HG03521 (cell line): ENCODE results near the gene CACNA1C.

Experiments
- ATAC-seq: cut with Tn5 transposase; IDR thresholded peaks from one replicate; pipeline ENCODE4 v1.9.1; 2021; ENCODE audit warnings: mild to moderate bottlenecking, moderate library complexity; ENCODE audit not compliant: unreplicated experiment

CACNA1C gene

GRCh38 chr12:2380946-2381345, 328.2 kb downstream of the CACNA1C start:
- ATAC-seq, result no peak

DNA sequence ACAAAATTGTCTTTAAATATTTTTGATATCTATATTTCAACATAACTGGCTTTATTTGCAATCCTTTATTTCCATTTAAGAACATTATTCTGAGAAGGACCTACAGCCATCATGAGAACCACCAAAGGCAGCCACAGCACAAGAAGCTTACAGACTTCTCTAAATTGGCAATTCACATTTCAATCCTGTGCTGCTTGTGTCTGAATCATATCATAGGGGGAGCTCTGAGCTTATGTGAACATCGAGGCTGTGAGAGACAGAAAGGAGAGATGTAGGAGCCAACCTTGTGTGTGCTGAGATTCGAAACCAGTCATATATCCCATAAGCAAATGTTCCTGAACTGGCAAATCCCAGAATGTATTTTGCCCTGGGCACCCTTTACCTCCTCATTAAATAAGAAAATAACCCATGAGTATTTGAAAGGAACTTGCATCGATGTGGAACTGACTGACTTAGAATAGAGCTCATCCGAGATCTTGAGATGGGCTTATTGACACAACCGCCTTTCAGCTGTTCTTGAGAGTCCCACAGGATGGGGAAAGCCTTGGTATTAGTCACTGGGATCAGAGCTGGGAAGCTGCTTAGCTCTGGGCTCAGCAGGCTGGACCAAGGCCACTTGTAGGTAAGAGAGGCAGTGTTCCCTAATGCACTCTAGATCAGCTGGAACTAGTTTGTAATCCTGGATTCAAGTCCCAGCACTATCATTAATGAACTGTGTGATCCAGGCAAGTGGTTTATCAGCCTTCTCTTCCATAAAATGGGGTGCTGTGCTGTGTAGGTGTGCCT, 329.8 kb downstream of the CACNA1C start:
- no peak for ATAC-seq

- ATAC-seq, result no peak
Measured at GRCh38 chr12:2383325-2384028, 330.7 kb downstream of the CACNA1C start.

GRCh38 chr12:2384029-2384386, 331.2 kb downstream of the CACNA1C start:
- no peak for ATAC-seq

- no peak for ATAC-seq
Measured at GRCh38 chr12:2384533-2385351, 332.0 kb downstream of the CACNA1C start.

DNA sequence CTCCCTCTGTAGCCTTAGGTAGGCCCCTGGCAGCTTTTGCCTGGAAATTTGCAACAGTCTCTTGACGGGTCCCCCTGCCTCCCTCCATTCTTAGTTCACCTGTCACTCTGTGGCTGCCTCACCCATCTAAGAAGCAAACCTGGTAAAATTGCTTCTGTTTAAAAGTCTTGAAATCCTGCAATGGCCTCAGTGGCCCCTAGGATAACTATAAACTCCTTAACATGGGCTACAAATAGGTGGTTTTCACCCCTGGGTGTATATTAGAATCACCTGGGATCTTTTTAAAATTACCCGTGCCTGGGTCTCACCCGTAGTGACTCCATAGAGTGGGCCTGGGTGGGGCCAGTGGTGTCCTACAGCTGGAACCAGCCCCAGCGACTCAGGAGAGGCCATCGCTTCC, 332.7 kb downstream of the CACNA1C start:
- no peak for ATAC-seq

GRCh38 chr12:2386566-2386965, 333.8 kb downstream of the CACNA1C start:
- no peak for ATAC-seq

- ATAC-seq, result peak; percentile 56
Measured at GRCh38 chr12:2387103-2387834, 334.5 kb downstream of the CACNA1C start.

- no peak for ATAC-seq
Measured at GRCh38 chr12:2389079-2389790, 336.4 kb downstream of the CACNA1C start.

DNA sequence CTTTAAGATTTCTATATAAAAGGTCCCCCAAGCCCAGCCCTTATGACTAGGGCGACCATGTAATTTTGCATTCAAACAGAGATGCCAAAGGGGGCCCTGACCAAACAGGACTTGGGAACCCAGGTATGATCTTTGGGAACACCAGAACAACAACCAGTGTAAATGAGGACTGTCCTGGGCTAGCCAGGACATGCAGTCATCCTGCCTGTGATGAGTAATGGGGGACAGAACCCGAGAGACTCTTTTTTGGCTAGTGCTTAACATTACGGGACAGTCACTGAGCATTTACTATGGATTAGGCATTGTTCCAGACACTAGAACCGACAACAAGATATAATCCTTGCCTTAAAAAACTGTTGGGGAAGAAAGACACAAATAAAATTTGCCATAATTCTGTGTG, 337.3 kb downstream of the CACNA1C start:
- ATAC-seq, result no peak

DNA sequence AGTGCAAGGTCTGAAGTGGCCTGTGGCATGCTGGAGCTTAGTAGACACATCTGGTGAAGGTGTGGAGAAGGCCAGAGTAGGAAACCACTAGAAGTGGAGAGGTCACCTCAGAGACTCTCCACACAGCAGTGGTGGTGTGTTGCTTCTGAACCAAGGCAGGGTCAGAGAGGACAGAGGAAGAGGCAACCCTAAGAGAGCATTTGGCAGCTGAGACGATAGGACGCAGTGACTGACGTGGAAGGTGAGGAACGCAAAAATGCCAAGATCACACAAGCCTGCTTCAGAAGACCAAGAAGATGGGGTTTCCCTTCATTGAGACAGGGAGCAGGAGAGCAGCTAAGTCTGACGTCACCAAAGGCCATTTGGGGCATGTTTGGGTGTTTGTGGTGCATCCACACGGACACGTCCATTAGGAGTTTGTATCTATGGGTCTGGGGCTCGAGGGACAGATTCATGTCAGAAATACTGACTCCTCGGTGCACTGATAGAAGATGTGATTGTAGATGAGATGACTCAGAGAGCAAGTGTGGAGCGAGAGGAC, 338.1 kb downstream of the CACNA1C start:
- no peak for ATAC-seq

DNA sequence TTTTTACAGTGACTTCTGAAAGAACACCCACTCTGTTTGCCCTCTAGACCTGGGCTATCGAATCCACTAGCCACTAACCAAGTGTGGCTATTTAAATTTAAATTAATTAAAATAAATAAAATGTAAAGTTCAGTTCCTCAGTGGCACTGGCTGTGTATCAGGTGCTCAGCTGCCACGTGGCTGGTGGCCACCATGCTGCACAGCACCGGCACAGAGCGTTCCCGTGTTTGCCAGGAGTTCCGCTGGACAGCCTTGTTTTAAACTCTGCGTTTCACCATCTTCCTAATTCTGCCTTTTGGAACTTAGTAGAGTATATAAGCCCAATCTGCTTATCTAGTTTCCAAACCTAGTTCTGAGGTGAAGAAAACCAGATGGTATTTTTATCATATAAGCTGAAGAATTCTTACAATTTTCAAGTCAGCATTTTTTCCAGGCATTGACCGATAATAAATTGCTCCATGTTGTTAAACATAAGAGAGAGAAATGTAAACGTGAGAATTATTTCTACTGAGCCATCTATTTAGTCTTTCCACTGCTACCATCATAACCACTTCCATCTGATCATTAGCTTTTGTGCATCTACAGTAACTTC, 339.0 kb downstream of the CACNA1C start:
- ATAC-seq, result no peak

- ATAC-seq, result no peak
Measured at GRCh38 chr12:2393016-2393415, 340.2 kb downstream of the CACNA1C start.

GRCh38 chr12:2393996-2394395, 341.2 kb downstream of the CACNA1C start:
- no peak for ATAC-seq

DNA sequence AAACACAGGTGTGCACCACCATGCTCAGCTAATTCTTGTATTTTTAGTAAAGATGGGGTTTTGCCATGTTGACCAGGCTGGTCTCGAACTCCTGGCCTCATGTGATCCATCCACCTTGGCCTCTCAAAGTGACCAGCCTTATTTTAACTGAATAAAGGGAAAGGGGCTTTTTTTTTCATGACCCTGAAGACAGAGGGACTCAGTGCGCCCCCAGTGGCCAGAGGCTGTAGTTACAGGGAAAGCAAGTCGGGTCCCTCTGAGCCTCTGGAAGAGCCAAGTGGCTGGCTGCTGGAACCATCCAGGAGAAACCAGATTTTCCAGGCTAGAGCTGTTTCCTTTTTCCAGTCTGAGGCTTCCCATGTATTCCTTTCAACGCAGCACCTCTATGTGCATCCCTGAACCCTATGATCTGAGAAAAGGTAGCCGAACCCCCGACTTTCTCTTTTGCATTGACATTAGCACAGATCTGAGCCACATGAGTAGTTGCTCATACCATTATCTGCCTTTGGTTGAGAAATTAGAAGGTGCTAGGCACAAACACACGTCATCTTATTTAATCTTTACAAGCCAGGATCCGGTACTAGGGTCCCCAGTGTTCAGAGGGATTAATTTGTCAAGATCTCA, 342.7 kb downstream of the CACNA1C start:
- ATAC-seq, result no peak

GRCh38 chr12:2396448-2396871, 343.7 kb downstream of the CACNA1C start:
- no peak for ATAC-seq

- ATAC-seq, result no peak
Measured at GRCh38 chr12:2397356-2398045, 344.7 kb downstream of the CACNA1C start.

GRCh38 chr12:2401040-2401439, 348.3 kb downstream of the CACNA1C start:
- ATAC-seq, result no peak
